Kidney (tissue), 14 donors: Measurements from ENCODE around the gene KCNC3. TPM values are rescaled to one million over a fixed set of nuclear protein-coding genes. Genes with fewer than 3 reads are reported as not detected.

ENCODE experiments used
- DNase-seq, 5 donors: peaks; one replicate each; pipeline ENCODE4 v3.0.0-alpha.2; 2013 to 2020
- FAIRE-seq: peaks from 2 replicates; lab custom pipeline; 2012; peaks lifted over from hg19 to GRCh38; lab: Jason Lieb, UNC
- H3K27ac ChIP-seq, 2 donors: one replicate each; pipeline ENCODE4 v1.7.0; 2013; ENCODE audit warnings: low read depth in 2 of 2, low read length in 2 of 2, inconsistent platforms in 1 of 2
- H3K27me3 ChIP-seq: one replicate; pipeline ENCODE4 v1.7.1; 2013; ENCODE audit warnings: low read length, inconsistent platforms; ENCODE audit not compliant: control insufficient read depth, insufficient read depth
- H3K36me3 ChIP-seq, 3 donors: one replicate each; pipeline versions ENCODE4 v1.7.0 to v1.7.1; 2013; ENCODE audit warnings: low read length in 3 of 3, control low read depth in 1 of 3, inconsistent platforms in 1 of 3; ENCODE audit not compliant: insufficient read depth in 3 of 3, control insufficient read depth in 2 of 3
- H3K4me1 ChIP-seq, 3 donors: one replicate each; pipeline versions ENCODE4 v1.7.0 to v1.7.1; 2013; ENCODE audit warnings: low read length in 3 of 3, inconsistent platforms in 1 of 3, low read depth in 1 of 3; ENCODE audit not compliant: control insufficient read depth in 2 of 3, insufficient read depth in 2 of 3
- H3K4me3 ChIP-seq, 3 donors: one replicate each; pipeline versions ENCODE4 v1.7.0 to v1.8.1; 2013; ENCODE audit warnings: low read length in 3 of 3, control low read depth in 1 of 3, inconsistent platforms in 1 of 3
- H3K9ac ChIP-seq, 3 donors: one replicate each; pipeline versions ENCODE4 v1.7.0 to v1.7.1; 2013; ENCODE audit warnings: low read length in 3 of 3, control low read depth in 1 of 3, inconsistent platforms in 1 of 3
- H3K9me3 ChIP-seq, 3 donors: one replicate each; pipeline versions ENCODE4 v1.7.0 to v1.7.1; 2013; ENCODE audit warnings: low read length in 3 of 3, control low read depth in 1 of 3, inconsistent platforms in 1 of 3; ENCODE audit not compliant: control insufficient read depth in 2 of 3, insufficient read depth in 1 of 3
- CTCF ChIP-seq: IDR thresholded peaks from 3 replicates; pipeline ENCODE4 v1.5.1; 2012; ENCODE audit warnings: mild to moderate bottlenecking, moderate library complexity, borderline replicate concordance; ENCODE audit not compliant: insufficient read depth; ENCODE audit errors: extremely low read depth
- intact Hi-C: fragments of 100-400 bp; cut with DNase I; formaldehyde crosslinking; loops from one replicate; pipeline ENCODE4 v1.11.1; 2022
- polyA plus RNA-seq: library from polyadenylated mRNA; stranded (reverse); fragments of 350-450 nt; fragmentation: Illumina TruSeq; extraction: RNeasy Lipid Tissue Mini Kit (QIAGEN cat#74804); gene quantifications from one replicate; pipeline ENCODE4 v1.2.3, GENCODE V29; 2014; ENCODE audit warnings: low read depth, low replicate concordance; ENCODE audit not compliant: insufficient read depth
- total RNA-seq: library from RNA; stranded (reverse); fragmentation: NEBNext Ultra II Directional; extraction: Animal tissue kit (Norgen Biotek cat#: 25700); gene quantifications from one replicate; pipeline ENCODE4 v1.2.1, GENCODE V29; 2021
- donor health status: control.
- donor health status: control.
- donor health status: control.
- donor health status: control.
- donor health status: control.
- donor health status: DM: yes; HTN: yes; CAD: no.
- donor health status: Normal renal cell carcinoma (clear cell type).

Gene KCNC3
- total and polyA plus RNA-seq, 2 donors from 2014 or later = 9.1 to 31.0 TPM

GRCh38 chr19:50310759-50311465 is 18.3 kb downstream of the KCNC3 start:
- FAIRE-seq (no peak), DNase-seq (no peak)
- H3K36me3 ChIP-seq = peaks cover 0 to 7% (median 0%) of the 10 kb centered on the region in 3 donors
- no peaks in the 10 kb centered on the region for H3K9me3 ChIP-seq
- intact Hi-C loops = no loop called here
- H3K9ac ChIP-seq = no peak overlapping the region
- TF ChIP-seq CTCF = no peak
- no peak overlapping the region for H3K27ac ChIP-seq
- no peaks in the 10 kb centered on the region for H3K4me1 ChIP-seq
- peaks cover 10% of the 10 kb centered on the region for H3K27me3 ChIP-seq
- no peak overlapping the region for H3K4me3 ChIP-seq

DNA sequence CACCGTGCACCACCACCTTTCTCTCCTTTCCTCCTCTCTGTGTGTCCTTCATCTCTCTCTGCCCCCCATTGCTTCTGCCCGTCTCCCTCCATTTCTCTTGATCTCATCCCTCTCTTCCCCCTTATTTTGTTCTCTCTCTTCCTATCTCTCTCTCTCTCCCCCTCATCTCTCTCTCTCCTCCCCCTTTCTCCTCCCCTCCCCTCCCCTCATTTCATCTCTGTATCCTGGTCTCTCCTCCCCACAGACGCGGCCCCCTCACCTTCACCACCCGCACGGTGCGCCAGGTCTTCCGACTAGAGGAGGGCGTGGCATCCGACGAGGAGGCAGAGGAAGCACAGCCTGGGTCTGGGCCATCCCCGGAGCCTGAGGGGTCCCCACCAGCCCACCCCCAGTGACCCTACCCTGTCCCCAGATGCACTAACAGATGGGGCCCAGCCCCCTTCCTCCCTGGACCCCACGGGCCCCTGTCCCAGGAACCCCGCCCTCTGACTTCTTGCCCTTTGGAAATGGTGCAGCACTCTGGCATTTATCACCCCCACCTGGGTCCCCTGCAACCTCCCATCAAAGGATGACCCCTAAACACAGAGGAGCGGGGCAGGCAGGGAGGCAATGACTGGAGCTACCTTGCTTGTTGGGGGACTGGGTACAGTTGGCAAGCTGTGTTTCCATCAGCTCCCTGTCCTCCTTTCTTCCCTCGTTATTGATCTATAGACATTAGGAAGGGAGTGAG is 19.6 kb downstream of the KCNC3 start:
- intact Hi-C loops = no loop called here
- no peak for FAIRE-seq

GRCh38 chr19:50308991-50309390 is 20.2 kb downstream of the KCNC3 start:
- no peaks in the 10 kb centered on the region for H3K9me3 ChIP-seq
- H3K27me3 ChIP-seq = peaks cover 7% of the 10 kb centered on the region
- H3K9ac ChIP-seq = no peak overlapping the region
- FAIRE-seq = no peak
- no peak for DNase-seq
- intact Hi-C loops = no loop called here
- peaks cover 0 to 7% (median 0%) of the 10 kb centered on the region in 3 donors for H3K36me3 ChIP-seq
- no peak overlapping the region for H3K4me3 ChIP-seq
- no peak overlapping the region for H3K27ac ChIP-seq
- TF ChIP-seq CTCF = no peak
- no peaks in the 10 kb centered on the region for H3K4me1 ChIP-seq

More for the DNA sequence above, 19.6 kb downstream of the KCNC3 start:
- no peaks in the 10 kb centered on the region for H3K4me1 ChIP-seq
- H3K27ac ChIP-seq = no peak overlapping the region
- H3K4me3 ChIP-seq = no peak overlapping the region
- no peaks in the 10 kb centered on the region for H3K9me3 ChIP-seq
- H3K9ac ChIP-seq = no peak overlapping the region
- peaks cover 0 to 7% (median 0%) of the 10 kb centered on the region in 3 donors for H3K36me3 ChIP-seq
- H3K27me3 ChIP-seq = peaks cover 7% of the 10 kb centered on the region
- DNase-seq = no peak
- no peak for TF ChIP-seq CTCF
